ENCODE measurements around the gene MTPN.

MTPN gene

GRCh38 chr7:135977007-135977741 lies at the start of gene MTPN:
MTPN (minus strand) TSS chr7:135977359; CDS start chr7:135977100, 259 bp downstream.
- in situ Hi-C loops (cut with MboI; ENCODE audit: low sequenced_read_pairs), result no loop called here

- in situ Hi-C loops (cut with MboI; ENCODE audit: low sequenced_read_pairs), result no loop called here
These were observed 49.0 kb upstream of the MTPN start for GRCh38 chr7:136026209-136026608.

- in situ Hi-C loops (cut with MboI; ENCODE audit: low sequenced_read_pairs), result no loop called here
These were observed 46.1 kb upstream of the MTPN start for GRCh38 chr7:136023134-136023869.

DNA sequence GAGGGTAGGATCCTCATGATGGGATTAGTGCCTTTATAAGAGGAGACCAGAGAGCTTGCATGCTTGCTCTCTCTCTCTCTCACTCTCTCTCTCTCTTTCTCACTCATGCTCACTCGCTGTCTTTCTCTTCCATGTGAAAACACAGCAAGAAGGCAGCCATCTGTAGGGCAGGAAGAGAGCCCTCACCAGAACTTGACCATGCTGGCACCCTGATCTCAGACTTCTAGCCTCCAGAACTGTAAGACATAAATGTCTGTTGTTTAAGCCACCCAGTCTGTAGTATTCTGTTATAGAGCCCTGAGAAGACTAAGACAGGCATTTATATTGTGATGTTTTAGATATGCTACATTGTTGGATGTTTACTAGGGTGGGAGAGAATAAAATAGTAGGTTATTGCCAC lies 43.4 kb upstream of the MTPN start:
- in situ Hi-C loops (cut with MboI; ENCODE audit: low sequenced_read_pairs), result no loop called here

DNA sequence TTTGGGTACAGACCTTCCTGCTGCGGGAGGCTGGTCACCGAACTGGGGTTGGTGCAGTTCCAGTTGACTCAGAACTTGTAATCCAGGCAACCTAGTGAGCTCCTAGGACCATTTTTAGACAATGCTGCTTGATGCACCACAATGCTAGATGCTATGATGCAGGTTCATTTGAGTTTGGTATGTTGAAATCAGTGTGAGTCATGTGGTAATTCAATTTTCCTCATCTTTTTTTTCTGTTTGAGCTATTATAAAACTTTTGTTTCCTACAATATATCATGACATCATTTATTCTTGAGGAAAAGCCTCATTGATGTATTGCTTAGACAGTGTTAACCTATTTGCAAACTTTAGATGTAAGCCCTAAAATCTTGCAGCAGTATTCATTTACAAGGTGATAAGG lies 40.9 kb upstream of the MTPN start:
- in situ Hi-C loops (cut with MboI; ENCODE audit: low sequenced_read_pairs), result no loop called here

DNA sequence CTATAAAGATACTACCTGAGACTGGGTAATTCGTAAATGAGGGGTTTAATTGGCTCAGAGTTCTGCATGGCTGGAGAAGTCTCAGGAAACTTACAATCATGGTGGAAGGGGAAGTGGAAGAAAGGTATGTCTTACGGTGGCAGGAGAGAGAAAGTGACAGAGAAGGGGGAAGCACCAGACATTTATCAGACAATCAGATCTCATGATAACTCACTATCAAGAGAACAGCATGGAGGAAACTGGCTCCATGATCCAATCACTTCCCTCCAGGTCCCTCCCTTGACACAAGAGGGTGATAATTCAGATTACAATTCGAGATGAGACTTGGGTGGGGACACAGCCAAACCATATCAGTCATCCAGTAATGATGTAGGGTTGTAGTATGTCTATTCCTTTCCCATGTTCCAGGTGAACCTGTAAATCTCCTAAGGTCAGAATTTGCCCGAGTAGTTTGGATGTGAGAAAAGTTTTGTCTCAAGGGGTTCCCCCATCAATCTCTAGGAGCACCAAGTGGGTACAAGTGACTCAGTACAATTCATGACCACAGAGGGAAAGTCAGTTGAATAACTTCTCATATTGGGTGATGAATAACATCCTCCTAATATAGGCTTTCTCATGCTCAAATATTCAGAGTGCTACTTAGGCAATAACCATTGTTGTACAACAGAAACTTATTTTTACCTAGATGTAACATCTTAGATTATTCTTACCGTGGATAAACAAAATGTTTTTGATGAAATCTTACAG lies 39.7 kb upstream of the MTPN start:
- in situ Hi-C loops (cut with MboI; ENCODE audit: low sequenced_read_pairs), result no loop called here

DNA sequence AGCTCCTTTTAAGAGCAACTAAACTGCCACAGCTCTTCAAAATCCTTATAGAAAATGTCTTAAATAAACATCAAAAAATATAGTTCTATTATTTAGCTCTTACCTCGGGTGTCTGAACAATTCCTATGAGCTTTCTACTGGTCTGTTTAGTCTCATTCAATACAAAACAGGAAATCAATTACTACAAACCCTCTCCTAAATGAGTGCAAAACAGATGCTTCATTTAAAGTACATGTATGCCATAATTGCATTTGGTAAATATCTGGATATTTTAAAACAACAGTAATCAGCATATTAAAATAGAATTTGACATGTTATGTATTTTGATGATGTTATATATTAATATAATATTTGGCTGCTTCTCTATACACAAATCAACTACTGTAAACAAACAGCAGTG lies 38.5 kb upstream of the MTPN start:
- in situ Hi-C loops (cut with MboI; ENCODE audit: low sequenced_read_pairs), result no loop called here

- in situ Hi-C loops (cut with MboI; ENCODE audit: low sequenced_read_pairs), result no loop called here
These were observed 37.5 kb upstream of the MTPN start for GRCh38 chr7:136014659-136015058.

DNA sequence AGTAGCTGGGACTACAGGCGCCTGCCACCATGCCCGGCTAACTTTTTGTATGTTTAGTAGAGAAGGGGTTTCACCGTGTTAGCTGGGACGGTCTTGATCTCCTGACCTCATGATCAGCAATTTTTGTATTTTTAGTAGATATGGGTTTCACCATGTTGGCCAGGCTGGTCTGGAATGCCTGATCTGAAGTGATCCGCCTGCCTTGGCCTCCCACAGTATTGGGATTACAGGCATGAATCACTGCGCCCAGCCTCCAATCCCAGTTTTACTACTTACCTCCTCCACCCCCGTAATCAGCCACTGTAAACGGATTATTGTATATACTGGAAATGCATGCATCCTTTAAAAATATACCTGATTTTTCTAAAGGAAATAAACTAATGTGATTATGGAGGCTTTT lies 35.1 kb upstream of the MTPN start:
- in situ Hi-C loops (cut with MboI; ENCODE audit: low sequenced_read_pairs), result no loop called here

GRCh38 chr7:136009488-136010079 lies 32.4 kb upstream of the MTPN start:
- in situ Hi-C loops (cut with MboI; ENCODE audit: low sequenced_read_pairs), result loop anchor here (10.0 kb wide), 2 partner anchors 205 to 735 kb away; no protein-coding TSS in a partner anchor

DNA sequence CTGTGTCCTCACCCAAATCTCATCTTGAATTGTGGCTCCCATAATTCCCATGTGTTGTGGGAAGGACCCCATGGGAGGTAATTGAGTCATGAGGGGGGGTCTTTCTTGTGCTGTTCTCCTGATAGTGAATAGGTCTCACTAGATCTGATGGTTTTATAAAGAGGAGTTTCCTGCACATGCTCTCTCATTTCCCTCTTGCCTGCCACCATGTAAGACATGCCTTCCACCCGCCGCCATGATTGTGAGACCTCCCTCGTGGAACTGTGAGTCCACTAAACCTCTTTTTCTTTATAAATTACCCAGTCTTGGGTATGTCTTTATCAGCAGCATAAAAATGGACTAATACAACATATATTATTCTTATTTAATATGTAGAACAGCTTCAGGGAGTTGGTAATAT lies 29.0 kb upstream of the MTPN start:
- in situ Hi-C loops (cut with MboI; ENCODE audit: low sequenced_read_pairs), result loop anchor here (10.0 kb wide), 2 partner anchors 201 to 731 kb away; no protein-coding TSS in a partner anchor

DNA sequence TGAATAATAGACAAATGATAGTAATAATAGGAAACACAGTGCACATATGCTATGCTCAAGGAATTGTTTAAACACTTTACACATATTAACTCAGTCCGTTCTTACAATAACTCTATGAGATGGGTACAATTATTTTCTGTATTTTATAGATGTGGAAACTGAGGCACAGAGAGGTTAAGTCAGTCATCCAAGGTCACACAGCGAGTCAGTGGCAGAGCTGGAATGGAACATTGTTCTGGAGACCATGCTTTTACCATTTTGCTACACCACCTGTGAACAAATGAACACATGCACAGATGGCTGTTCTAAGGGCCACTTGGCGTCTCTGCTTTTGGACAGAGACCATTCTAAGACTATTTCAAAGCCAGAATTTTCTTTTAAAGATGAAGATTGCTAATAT lies 26.9 kb upstream of the MTPN start:
- in situ Hi-C loops (cut with MboI; ENCODE audit: low sequenced_read_pairs), result loop anchor here (10.0 kb wide), 2 partner anchors 199 to 729 kb away; no protein-coding TSS in a partner anchor

- in situ Hi-C loops (cut with MboI; ENCODE audit: low sequenced_read_pairs), result loop anchor here (10.0 kb wide), 2 partner anchors 198 to 728 kb away; no protein-coding TSS in a partner anchor
These were observed 25.6 kb upstream of the MTPN start for GRCh38 chr7:136002802-136003201.

GRCh38 chr7:136000288-136000913 lies 23.2 kb upstream of the MTPN start:
- in situ Hi-C loops (cut with MboI; ENCODE audit: low sequenced_read_pairs), result loop anchor here (10.0 kb wide), 2 partner anchors 196 to 726 kb away; no protein-coding TSS in a partner anchor

GRCh38 chr7:135998081-135998480 lies 20.9 kb upstream of the MTPN start:
- in situ Hi-C loops (cut with MboI; ENCODE audit: low sequenced_read_pairs), result no loop called here

GRCh38 chr7:135995748-135996147 lies 18.6 kb upstream of the MTPN start:
- in situ Hi-C loops (cut with MboI; ENCODE audit: low sequenced_read_pairs), result no loop called here

DNA sequence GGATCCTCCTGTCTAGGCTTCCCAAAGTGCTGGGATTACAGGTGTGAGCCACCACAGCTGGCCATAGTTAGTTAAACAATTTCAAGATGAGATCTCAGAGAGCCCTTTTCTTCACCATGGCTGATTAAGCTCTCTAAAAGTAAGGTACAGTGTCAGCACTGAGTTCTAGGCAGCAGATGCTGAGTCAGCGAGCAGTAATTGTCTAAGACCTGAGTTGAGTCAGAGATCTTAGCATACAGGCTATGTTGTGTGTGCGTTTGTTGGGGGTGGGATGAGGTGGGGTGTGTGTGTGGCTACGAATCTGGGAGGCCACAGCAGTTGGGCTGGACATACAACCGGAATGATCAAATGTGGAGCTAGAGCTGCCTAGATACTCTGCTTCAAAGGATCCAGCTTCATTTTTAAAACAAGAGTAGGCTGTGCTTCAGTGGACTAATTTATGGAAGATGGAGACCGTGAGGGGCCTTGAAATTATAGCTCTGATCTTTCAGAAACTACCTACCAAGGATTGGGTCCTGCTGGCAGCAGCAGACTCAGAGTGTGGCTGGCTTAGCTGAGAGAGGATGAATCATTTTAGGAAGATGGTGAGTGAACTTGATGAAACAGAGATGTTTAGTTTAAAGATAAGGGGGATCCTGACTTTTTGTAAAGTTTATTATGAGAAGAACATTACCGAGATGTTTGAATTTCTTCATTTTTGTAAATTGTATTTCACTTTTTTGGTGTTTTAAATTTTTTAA lies 17.5 kb upstream of the MTPN start:
- in situ Hi-C loops (cut with MboI; ENCODE audit: low sequenced_read_pairs), result no loop called here

DNA sequence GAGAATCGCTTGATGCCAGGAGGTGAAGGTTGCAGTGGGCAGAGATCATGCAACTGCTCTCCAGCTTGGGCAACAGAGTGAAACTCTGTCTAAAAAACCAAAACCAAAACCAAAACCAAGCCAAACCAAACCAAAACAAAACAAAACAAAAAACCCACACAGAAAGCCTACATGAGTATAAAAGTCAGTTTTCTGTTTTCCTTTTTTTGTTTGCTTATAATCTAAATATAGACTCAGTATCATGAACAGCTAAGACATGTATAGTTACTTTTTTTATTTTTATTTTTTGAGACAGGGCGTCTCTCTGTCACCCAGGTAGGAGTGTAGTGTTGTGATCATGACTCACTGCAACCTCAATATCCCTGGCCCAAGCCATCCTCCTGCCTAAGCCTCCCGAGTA lies 16.8 kb upstream of the MTPN start:
- in situ Hi-C loops (cut with MboI; ENCODE audit: low sequenced_read_pairs), result no loop called here

DNA sequence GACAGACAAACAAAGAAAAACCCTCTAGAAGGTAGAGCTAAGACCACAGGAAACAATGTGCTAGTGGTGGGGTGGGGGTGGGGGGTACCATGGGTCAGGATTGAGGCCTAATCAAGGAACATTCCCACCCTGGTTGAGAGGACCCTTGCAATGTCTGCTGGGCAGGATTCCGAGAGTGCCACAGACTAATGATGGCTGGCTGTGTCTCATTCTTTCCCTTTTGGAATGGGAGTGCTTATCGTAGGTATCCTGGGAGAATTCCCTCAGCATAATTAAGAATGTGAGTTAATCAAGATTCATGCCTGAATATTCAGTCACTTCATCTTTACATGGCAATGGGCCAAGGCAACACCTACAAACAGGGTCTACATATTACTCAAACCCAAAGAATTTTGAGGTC lies 14.7 kb upstream of the MTPN start:
- in situ Hi-C loops (cut with MboI; ENCODE audit: low sequenced_read_pairs), result no loop called here

DNA sequence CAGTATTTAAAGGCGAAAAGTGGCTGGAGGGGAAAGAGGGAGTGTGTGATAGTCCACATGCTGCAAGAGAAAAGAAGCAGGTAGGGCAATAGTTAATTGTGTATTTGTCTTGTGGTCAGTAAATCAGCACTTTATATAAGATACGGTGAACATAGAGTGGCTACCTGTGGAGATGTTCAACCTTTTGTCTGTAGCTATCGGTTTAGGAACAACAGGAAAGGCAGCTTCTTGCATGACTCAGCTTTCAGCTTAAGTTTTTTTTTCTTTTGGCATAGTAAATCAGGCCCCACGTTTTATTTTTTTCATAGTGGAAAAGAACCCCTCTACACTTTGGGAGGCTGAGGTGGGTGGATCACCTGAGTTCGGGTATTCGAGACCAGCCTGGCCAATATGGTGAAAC lies 14.2 kb upstream of the MTPN start:
- in situ Hi-C loops (cut with MboI; ENCODE audit: low sequenced_read_pairs), result no loop called here

Measured in HL-60/S4 (cell line).